Epithelial cell of esophagus (primary cell): ENCODE data around the gene GNL2.

ENCODE experiments used
- DNase-seq: peaks from one replicate; pipeline ENCODE4 v3.0.0; 2010; ENCODE audit warnings: low read depth
- H3K4me3 ChIP-seq: 2 replicates; pipeline ENCODE4 v1.5.1; 2011; ENCODE audit warnings: mild to moderate bottlenecking, low read length, control low read depth
- TF ChIP-seq, protein P1 (sequence below): IDR thresholded peaks from 2 replicates; pipeline ENCODE4 v1.5.1; 2011; ENCODE audit warnings: low read depth, mild to moderate bottlenecking, low read length, control low read depth, inconsistent platforms; ENCODE audit not compliant: insufficient read depth; ENCODE audit errors: missing control alignments

GNL2 gene

DNA sequence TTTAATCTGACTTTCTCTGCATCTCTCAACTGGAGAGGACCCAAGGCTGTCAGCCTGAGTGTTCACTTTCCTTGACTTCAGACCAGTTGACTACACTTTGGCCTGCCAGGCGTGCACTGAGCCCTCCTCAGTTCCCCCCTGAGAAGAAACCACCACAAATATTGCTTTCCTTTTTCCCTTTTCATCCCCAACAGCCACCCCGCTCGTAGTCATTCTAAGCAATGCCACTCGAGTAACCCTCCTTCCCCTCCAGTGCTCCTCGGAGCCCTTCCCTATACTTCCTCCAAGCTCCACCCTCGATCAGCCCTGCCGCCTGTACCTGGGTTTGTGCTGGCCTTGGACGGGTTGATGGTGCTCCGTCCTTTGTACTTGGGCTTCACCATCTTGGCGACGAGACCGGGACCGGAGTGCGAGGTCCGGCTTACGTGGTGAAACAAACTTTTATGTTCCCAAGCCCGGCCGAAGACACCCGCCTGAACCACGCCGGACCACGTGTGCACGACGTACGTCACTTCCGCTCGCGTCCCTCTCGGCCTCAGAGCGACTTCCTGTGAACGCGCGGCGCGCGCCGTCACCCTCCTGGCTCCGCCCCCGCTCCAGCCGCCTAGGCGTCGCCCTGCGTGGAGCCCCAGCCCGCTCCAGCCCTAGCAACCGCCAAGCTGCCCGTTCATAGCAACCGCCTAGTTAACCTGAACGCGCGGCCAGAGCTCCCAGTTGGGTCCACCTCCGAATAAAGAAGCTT is at the start of gene GNL2:
TSS of gene GNL2 (minus strand) at position 498 of the 742 bp plus-strand sequence. CDS start at position 383, 115 bp downstream.
- TF ChIP-seq, protein P1, sequence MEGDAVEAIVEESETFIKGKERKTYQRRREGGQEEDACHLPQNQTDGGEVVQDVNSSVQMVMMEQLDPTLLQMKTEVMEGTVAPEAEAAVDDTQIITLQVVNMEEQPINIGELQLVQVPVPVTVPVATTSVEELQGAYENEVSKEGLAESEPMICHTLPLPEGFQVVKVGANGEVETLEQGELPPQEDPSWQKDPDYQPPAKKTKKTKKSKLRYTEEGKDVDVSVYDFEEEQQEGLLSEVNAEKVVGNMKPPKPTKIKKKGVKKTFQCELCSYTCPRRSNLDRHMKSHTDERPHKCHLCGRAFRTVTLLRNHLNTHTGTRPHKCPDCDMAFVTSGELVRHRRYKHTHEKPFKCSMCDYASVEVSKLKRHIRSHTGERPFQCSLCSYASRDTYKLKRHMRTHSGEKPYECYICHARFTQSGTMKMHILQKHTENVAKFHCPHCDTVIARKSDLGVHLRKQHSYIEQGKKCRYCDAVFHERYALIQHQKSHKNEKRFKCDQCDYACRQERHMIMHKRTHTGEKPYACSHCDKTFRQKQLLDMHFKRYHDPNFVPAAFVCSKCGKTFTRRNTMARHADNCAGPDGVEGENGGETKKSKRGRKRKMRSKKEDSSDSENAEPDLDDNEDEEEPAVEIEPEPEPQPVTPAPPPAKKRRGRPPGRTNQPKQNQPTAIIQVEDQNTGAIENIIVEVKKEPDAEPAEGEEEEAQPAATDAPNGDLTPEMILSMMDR, result no peak
- peak; percentile 97 for DNase-seq
- H3K4me3 ChIP-seq, result peak within 1 kb of the TSS; percentile 85

DNA sequence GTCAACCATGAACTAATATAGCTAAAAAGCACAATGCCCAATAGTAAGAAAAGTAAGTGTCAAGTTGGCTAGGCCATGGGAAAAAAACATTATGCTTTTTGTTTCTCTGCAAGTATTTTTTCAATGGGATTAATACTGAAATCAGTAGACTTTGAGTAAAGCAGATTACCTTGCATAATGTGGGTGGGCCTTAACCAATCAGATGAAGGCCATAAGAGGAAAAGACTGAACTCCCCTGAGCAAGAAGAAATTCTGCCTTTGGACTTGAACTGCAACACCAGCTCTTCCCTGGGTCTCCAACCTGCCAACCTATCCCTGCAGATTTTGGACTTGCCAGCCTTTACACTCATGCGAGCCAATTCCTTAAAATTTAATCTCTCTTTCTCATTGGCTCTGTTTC is 45.3 kb upstream of the GNL2 start:
- DNase-seq, result no peak

DNA sequence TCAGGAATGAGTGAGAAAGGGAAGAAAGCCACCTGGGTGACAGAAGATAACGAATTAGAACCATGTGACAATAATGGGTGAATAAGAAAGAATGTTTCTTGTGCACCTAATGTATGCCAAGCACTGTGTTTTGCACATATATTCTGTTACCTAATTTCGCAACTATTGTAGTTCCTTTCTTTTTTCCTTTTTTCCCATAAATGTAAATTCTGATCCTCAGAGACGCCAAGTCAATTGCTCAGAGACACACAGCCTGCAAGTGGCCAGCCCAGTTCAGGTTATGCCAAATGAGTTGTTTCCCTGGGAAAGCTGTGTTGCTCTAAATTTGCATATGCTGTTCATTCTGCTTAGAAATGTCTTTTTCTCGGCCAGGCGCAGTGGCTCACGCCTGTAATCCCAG is 40.7 kb upstream of the GNL2 start:
- H3K4me3 ChIP-seq, result no peak overlapping the region
- DNase-seq, result no peak
- TF ChIP-seq, protein P1, result no peak

More for the DNA sequence above, 45.3 kb upstream of the GNL2 start:
- H3K4me3 ChIP-seq, result no peak overlapping the region
- TF ChIP-seq, protein P1, result no peak

DNA sequence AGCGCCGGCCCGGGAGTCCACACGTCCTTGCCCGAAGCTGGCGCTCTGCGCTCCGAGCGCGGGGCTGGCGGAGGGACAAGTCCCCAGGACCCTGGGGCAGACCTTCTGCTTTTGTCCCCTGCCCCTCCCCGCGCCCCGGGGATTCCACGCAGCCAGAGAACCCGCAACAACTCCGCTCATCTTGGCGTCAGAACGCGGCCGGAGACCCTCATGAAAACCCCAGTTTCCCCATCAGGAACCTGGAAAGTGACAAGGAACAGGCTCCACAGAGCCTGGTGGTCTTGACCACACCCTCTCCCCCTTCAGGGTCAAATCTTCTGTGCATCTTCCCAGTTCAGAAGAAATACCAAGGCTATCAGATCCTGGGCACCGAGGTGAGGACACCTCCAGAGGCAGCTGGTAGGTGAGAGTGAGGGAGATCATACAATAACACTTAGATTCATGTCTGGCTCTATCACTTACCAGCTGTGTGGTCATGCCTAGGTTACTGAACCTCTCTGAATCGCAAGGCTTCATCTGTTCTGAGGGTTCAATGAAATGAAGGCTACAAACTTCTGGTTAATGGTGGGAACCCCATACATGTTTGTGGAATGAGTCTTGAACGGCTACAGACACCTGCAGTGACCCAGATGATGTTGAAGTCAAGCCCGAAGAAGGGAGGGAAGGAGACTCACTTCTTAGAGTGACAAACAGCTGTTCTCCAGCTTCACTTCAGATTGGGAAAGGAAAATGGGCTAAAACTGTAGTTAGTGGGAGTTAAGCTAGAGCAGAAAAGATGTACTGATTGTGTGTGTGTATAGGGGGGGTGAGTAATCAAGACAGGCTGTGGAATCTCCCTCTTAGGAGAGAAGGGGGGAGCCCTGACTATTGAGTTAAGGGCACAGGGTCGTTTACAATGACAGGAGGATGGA is 39.5 kb upstream of the GNL2 start:
- no peak overlapping the region for H3K4me3 ChIP-seq
- DNase-seq, result no peak
- TF ChIP-seq, protein P1, result no peak

DNA sequence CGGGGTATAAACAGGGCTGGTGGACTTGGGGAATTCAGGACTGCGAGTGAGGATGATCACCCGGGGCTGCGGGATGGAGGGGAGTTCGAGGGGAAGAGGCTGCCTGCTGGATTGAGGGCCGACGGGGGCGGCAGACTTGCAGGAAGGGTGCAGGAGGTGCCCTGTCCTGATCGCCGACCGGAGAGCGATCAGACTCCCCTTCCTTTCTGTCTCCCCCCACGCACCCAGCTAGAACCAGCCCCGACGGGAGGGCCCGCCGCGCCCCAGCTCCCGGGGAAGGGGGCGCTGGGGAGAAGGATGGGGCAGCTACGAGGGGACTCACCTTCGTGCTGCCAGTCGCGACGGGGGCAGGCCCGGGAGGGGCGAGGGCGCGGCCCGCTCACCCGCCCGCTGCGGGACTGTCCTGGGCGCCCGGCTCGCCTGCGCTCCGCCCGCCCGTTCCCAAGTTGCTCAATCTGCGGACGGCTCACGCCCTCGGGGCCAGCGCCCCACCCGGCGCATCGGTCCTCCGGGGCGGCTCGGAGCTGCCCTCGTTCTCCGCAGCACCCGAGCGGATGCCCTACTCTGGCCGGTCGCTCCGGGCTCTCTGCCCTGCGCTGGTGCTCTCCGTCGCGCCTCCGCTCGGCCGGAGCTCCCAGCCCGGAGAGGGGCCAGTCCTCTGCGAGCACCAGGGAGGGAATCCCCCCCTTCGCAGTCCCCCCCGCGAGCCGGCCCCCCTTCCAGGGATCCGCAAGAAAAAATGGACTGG is 38.7 kb upstream of the GNL2 start, which contains the start of gene RSPO1:
TSS of gene RSPO1 (minus strand) at position 649 of the 748 bp plus-strand sequence. CDS start 5,231 bp downstream, outside the sequence.
- TF ChIP-seq, protein P1, result no peak
- peak; percentile 12 for DNase-seq
- no peak within 1 kb of the TSS for H3K4me3 ChIP-seq

DNA sequence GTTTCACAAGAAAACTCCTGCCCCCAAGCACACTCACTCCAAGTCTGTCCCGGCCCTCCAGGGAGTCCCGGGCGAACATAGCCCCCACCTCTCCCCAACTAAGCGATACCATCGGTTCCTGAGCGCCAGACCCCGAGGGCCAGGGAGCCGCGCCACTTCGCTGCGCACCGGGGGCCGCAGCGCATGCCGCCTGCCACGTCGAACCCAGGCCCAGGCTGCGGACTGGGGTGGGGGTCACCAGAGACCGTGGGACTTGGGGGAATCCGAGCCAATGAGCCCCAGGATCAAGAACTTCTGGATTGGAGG is 38.2 kb upstream of the GNL2 start:
- DNase-seq, result no peak
- no peak overlapping the region for H3K4me3 ChIP-seq
- TF ChIP-seq, protein P1, result no peak
